WTC11 (cell line): Measurements from ENCODE around the gene ACOX3.

Experiments
- SP1 ChIP-seq: sonication (generic); formaldehyde crosslinking; conservative IDR thresholded peaks from 2 replicates; pipeline ENCODE4 v1.8.1; 2022; ENCODE audit warnings: missing genetic modification reagents
- ZNF416 ChIP-seq: fragments of 250-450 bp; sonication (Bioruptor Pico); IDR thresholded peaks from 2 replicates; pipeline ENCODE4 v1.9.0; 2021; ENCODE audit warnings: mild to moderate bottlenecking, inconsistent platforms
- ZNF532 ChIP-seq: fragments of 250-450 bp; sonication (Bioruptor Pico); IDR thresholded peaks from 2 replicates; pipeline ENCODE4 v1.9.0; 2021; ENCODE audit warnings: mild to moderate bottlenecking, borderline replicate concordance
- TF ChIP-seq, protein P1 (sequence below): fragments of 200-600 bp; IDR thresholded peaks from 2 replicates; pipeline ENCODE4 v1.8.0; 2022; ENCODE audit warnings: antibody characterized with exemption
- TF ChIP-seq, protein P2 (sequence below): sonication (generic); formaldehyde crosslinking; IDR thresholded peaks from 2 replicates; pipeline ENCODE4 v1.8.0; 2022; ENCODE audit warnings: mild to moderate bottlenecking, missing genetic modification reagents
- TF ChIP-seq, protein P3 (sequence below): sonication (generic); formaldehyde crosslinking; IDR thresholded peaks from 2 replicates; pipeline ENCODE4 v1.8.1; 2023; ENCODE audit warnings: mild to moderate bottlenecking, missing genetic modification reagents

- no peak for TF ChIP-seq ZNF532 (CRISPR knock-in tag)
- no peak for TF ChIP-seq SP1
- TF ChIP-seq, protein P1, sequence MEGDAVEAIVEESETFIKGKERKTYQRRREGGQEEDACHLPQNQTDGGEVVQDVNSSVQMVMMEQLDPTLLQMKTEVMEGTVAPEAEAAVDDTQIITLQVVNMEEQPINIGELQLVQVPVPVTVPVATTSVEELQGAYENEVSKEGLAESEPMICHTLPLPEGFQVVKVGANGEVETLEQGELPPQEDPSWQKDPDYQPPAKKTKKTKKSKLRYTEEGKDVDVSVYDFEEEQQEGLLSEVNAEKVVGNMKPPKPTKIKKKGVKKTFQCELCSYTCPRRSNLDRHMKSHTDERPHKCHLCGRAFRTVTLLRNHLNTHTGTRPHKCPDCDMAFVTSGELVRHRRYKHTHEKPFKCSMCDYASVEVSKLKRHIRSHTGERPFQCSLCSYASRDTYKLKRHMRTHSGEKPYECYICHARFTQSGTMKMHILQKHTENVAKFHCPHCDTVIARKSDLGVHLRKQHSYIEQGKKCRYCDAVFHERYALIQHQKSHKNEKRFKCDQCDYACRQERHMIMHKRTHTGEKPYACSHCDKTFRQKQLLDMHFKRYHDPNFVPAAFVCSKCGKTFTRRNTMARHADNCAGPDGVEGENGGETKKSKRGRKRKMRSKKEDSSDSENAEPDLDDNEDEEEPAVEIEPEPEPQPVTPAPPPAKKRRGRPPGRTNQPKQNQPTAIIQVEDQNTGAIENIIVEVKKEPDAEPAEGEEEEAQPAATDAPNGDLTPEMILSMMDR = no peak
- TF ChIP-seq, protein P2, sequence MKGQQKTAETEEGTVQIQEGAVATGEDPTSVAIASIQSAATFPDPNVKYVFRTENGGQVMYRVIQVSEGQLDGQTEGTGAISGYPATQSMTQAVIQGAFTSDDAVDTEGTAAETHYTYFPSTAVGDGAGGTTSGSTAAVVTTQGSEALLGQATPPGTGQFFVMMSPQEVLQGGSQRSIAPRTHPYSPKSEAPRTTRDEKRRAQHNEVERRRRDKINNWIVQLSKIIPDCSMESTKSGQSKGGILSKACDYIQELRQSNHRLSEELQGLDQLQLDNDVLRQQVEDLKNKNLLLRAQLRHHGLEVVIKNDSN = no peak
- TF ChIP-seq ZNF416 (CRISPR knock-in tag) = no peak
- TF ChIP-seq, protein P3, sequence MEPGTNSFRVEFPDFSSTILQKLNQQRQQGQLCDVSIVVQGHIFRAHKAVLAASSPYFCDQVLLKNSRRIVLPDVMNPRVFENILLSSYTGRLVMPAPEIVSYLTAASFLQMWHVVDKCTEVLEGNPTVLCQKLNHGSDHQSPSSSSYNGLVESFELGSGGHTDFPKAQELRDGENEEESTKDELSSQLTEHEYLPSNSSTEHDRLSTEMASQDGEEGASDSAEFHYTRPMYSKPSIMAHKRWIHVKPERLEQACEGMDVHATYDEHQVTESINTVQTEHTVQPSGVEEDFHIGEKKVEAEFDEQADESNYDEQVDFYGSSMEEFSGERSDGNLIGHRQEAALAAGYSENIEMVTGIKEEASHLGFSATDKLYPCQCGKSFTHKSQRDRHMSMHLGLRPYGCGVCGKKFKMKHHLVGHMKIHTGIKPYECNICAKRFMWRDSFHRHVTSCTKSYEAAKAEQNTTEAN = no peak
These were observed 39.7 kb downstream of the ACOX3 start for GRCh38 chr4:8400632-8401325.
